ENCODE measurements around the gene ATXN10. TPM values are rescaled to one million over a fixed set of nuclear protein-coding genes. Genes with fewer than 3 reads are reported as not detected.

ATXN10 gene
- total RNA-seq, 1 experiment from 2014 or later: 210 TPM

- Histone ChIP-seq H3K9me3 (ENCODE audit: low read length) (no peaks in the 10 kb centered on the region), H3K4me1 (ENCODE audit: low read length) (no peaks in the 10 kb centered on the region), H3K4me2 (ENCODE audit: low read depth, low read length, poor library complexity, severe bottlenecking) (no peak overlapping the region), H3K9ac (ENCODE audit: low read length) (no peak overlapping the region), H3K27me3 (ENCODE audit: low read length) (no peaks in the 10 kb centered on the region), H3K36me3 (ENCODE audit: insufficient read depth, low read length) (no peaks in the 10 kb centered on the region), H3K79me2 (ENCODE audit: low read length) (no peaks in the 10 kb centered on the region), H3K27ac (ENCODE audit: low read length) (no peak overlapping the region), H4K20me1 (ENCODE audit: insufficient read depth, low read depth, low read length) (no peaks in the 10 kb centered on the region), H2AFZ (ENCODE audit: low read length) (no peak overlapping the region), H3K4me3 (ENCODE audit: low read length) (no peak overlapping the region), H3K9me2 (replicated peaks; ENCODE audit: insufficient read depth, low read length) (no peaks in the 10 kb centered on the region)
- DNase-seq: no peak
These were observed 218.1 kb downstream of the ATXN10 start for GRCh38 chr22:45889539-45890350.

- no peak for DNase-seq
- Histone ChIP-seq H3K4me3 (ENCODE audit: low read length) (no peak overlapping the region), H3K79me2 (ENCODE audit: low read length) (no peaks in the 10 kb centered on the region), H3K27me3 (ENCODE audit: low read length) (no peaks in the 10 kb centered on the region), H3K4me2 (ENCODE audit: low read depth, low read length, poor library complexity, severe bottlenecking) (no peak overlapping the region), H3K27ac (ENCODE audit: low read length) (no peak overlapping the region), H3K9me3 (ENCODE audit: low read length) (no peaks in the 10 kb centered on the region), H4K20me1 (ENCODE audit: insufficient read depth, low read depth, low read length) (no peaks in the 10 kb centered on the region), H3K9ac (ENCODE audit: low read length) (no peak overlapping the region), H3K36me3 (ENCODE audit: insufficient read depth, low read length) (no peaks in the 10 kb centered on the region), H3K4me1 (ENCODE audit: low read length) (no peaks in the 10 kb centered on the region), H2AFZ (ENCODE audit: low read length) (no peak overlapping the region), H3K9me2 (replicated peaks; ENCODE audit: insufficient read depth, low read length) (no peaks in the 10 kb centered on the region)
These were observed 218.7 kb downstream of the ATXN10 start for GRCh38 chr22:45890351-45890635.

GRCh38 chr22:45891021-45891421 is 219.4 kb downstream of the ATXN10 start:
- Histone ChIP-seq H4K20me1 (ENCODE audit: insufficient read depth, low read depth, low read length) (no peaks in the 10 kb centered on the region), H3K27ac (ENCODE audit: low read length) (no peak overlapping the region), H3K4me2 (ENCODE audit: low read depth, low read length, poor library complexity, severe bottlenecking) (no peak overlapping the region), H3K4me3 (ENCODE audit: low read length) (no peak overlapping the region), H3K27me3 (ENCODE audit: low read length) (no peaks in the 10 kb centered on the region), H3K9ac (ENCODE audit: low read length) (no peak overlapping the region), H3K9me3 (ENCODE audit: low read length) (no peaks in the 10 kb centered on the region), H3K79me2 (ENCODE audit: low read length) (no peaks in the 10 kb centered on the region), H3K36me3 (ENCODE audit: insufficient read depth, low read length) (no peaks in the 10 kb centered on the region), H2AFZ (ENCODE audit: low read length) (no peak overlapping the region), H3K4me1 (ENCODE audit: low read length) (no peaks in the 10 kb centered on the region), H3K9me2 (replicated peaks; ENCODE audit: insufficient read depth, low read length) (no peaks in the 10 kb centered on the region)
- no peak for DNase-seq

- H3K4me3 ChIP-seq (ENCODE audit: low read length): no peak overlapping the region
- no peak overlapping the region for H3K9ac ChIP-seq (ENCODE audit: low read length)
- no peaks in the 10 kb centered on the region for H3K4me1 ChIP-seq (ENCODE audit: low read length)
- no peak overlapping the region for H2AFZ ChIP-seq (ENCODE audit: low read length)
- no peaks in the 10 kb centered on the region for H3K9me3 ChIP-seq (ENCODE audit: low read length)
- no peaks in the 10 kb centered on the region for H3K79me2 ChIP-seq (ENCODE audit: low read length)
- no peak overlapping the region for H3K27ac ChIP-seq (ENCODE audit: low read length)
- H3K27me3 ChIP-seq (ENCODE audit: low read length): no peaks in the 10 kb centered on the region
- no peak overlapping the region for H3K4me2 ChIP-seq (ENCODE audit: low read depth, low read length, poor library complexity, severe bottlenecking)
- no peaks in the 10 kb centered on the region for H3K9me2 ChIP-seq (replicated peaks; ENCODE audit: insufficient read depth, low read length)
- H4K20me1 ChIP-seq (ENCODE audit: insufficient read depth, low read depth, low read length): no peaks in the 10 kb centered on the region
- no peaks in the 10 kb centered on the region for H3K36me3 ChIP-seq (ENCODE audit: insufficient read depth, low read length)
- DNase-seq: no peak
These were observed 219.9 kb downstream of the ATXN10 start for GRCh38 chr22:45891471-45891995.

- no peaks in the 10 kb centered on the region for H3K79me2 ChIP-seq (ENCODE audit: low read length)
- no peak overlapping the region for H3K27ac ChIP-seq (ENCODE audit: low read length)
- no peak overlapping the region for H3K9ac ChIP-seq (ENCODE audit: low read length)
- H3K4me3 ChIP-seq (ENCODE audit: low read length): no peak overlapping the region
- no peaks in the 10 kb centered on the region for H4K20me1 ChIP-seq (ENCODE audit: insufficient read depth, low read depth, low read length)
- H3K9me3 ChIP-seq (ENCODE audit: low read length): no peaks in the 10 kb centered on the region
- no peak overlapping the region for H2AFZ ChIP-seq (ENCODE audit: low read length)
- no peaks in the 10 kb centered on the region for H3K9me2 ChIP-seq (replicated peaks; ENCODE audit: insufficient read depth, low read length)
- no peaks in the 10 kb centered on the region for H3K27me3 ChIP-seq (ENCODE audit: low read length)
- DNase-seq: no peak
- H3K4me2 ChIP-seq (ENCODE audit: low read depth, low read length, poor library complexity, severe bottlenecking): no peak overlapping the region
- H3K36me3 ChIP-seq (ENCODE audit: insufficient read depth, low read length): no peaks in the 10 kb centered on the region
- no peaks in the 10 kb centered on the region for H3K4me1 ChIP-seq (ENCODE audit: low read length)
These were observed 220.5 kb downstream of the ATXN10 start for GRCh38 chr22:45891996-45892621.

- no peaks in the 10 kb centered on the region for H3K36me3 ChIP-seq (ENCODE audit: insufficient read depth, low read length)
- no peak overlapping the region for H2AFZ ChIP-seq (ENCODE audit: low read length)
- no peak for DNase-seq
- no peaks in the 10 kb centered on the region for H3K9me3 ChIP-seq (ENCODE audit: low read length)
- no peak overlapping the region for H3K4me2 ChIP-seq (ENCODE audit: low read depth, low read length, poor library complexity, severe bottlenecking)
- H3K79me2 ChIP-seq (ENCODE audit: low read length): no peaks in the 10 kb centered on the region
- no peaks in the 10 kb centered on the region for H3K9me2 ChIP-seq (replicated peaks; ENCODE audit: insufficient read depth, low read length)
- no peak overlapping the region for H3K9ac ChIP-seq (ENCODE audit: low read length)
- H3K27me3 ChIP-seq (ENCODE audit: low read length): no peaks in the 10 kb centered on the region
- H4K20me1 ChIP-seq (ENCODE audit: insufficient read depth, low read depth, low read length): no peaks in the 10 kb centered on the region
- no peak overlapping the region for H3K4me3 ChIP-seq (ENCODE audit: low read length)
- H3K27ac ChIP-seq (ENCODE audit: low read length): no peak overlapping the region
- no peaks in the 10 kb centered on the region for H3K4me1 ChIP-seq (ENCODE audit: low read length)
These were observed 221.2 kb downstream of the ATXN10 start for GRCh38 chr22:45892681-45893461.

GRCh38 chr22:45893516-45893915 is 221.9 kb downstream of the ATXN10 start:
- Histone ChIP-seq H3K79me2 (ENCODE audit: low read length) (no peaks in the 10 kb centered on the region), H3K27me3 (ENCODE audit: low read length) (no peaks in the 10 kb centered on the region), H3K9me3 (ENCODE audit: low read length) (no peaks in the 10 kb centered on the region), H3K4me2 (ENCODE audit: low read depth, low read length, poor library complexity, severe bottlenecking) (no peak overlapping the region), H3K36me3 (ENCODE audit: insufficient read depth, low read length) (no peaks in the 10 kb centered on the region), H3K4me3 (ENCODE audit: low read length) (no peak overlapping the region), H4K20me1 (ENCODE audit: insufficient read depth, low read depth, low read length) (no peaks in the 10 kb centered on the region), H3K27ac (ENCODE audit: low read length) (no peak overlapping the region), H2AFZ (ENCODE audit: low read length) (no peak overlapping the region), H3K4me1 (ENCODE audit: low read length) (no peaks in the 10 kb centered on the region), H3K9ac (ENCODE audit: low read length) (no peak overlapping the region), H3K9me2 (replicated peaks; ENCODE audit: insufficient read depth, low read length) (no peaks in the 10 kb centered on the region)
- no peak for DNase-seq
